ENCODE data around the gene TPK1.
"Not testable (repeated sequence)": the region's sequence is repeated elsewhere in the genome, so short reads cannot be mapped to it uniquely, and the experiment has no call there.

Gene TPK1

GRCh38 chr7:144596953-144597352, 238.9 kb downstream of the TPK1 start:
- DNase-seq: no peak

- DNase-seq: no peak
These were observed 241.3 kb downstream of the TPK1 start for GRCh38 chr7:144594580-144594979.

GRCh38 chr7:144588559-144589051, 247.2 kb downstream of the TPK1 start:
- no peak for DNase-seq

GRCh38 chr7:144587701-144588100, 248.2 kb downstream of the TPK1 start:
- DNase-seq: no peak

DNA sequence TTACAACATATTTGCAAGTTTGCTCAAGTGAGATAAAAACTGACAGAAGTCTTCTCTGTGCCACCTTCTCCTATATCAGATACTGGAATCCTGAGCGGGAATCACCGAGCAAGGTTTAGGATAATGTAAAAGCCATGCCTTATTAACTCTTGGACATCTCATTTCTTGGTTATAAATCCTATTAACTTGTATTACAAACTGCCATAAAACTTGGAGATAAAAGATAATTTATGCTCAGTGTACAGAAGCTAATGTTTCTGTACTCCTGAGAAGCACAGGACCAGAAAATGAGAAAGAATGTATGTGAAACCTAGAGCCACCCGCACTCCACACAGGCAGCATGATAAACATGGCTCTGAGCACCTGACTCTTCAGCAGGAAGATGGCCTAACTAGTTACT, 251.1 kb downstream of the TPK1 start:
- no peak for DNase-seq

GRCh38 chr7:144579687-144580086, 256.2 kb downstream of the TPK1 start:
- DNase-seq: no peak

- DNase-seq: no peak
These were observed 260.4 kb downstream of the TPK1 start for GRCh38 chr7:144575456-144575855.

GRCh38 chr7:144574753-144575152, 261.1 kb downstream of the TPK1 start:
- DNase-seq: not testable (repeated sequence)

DNA sequence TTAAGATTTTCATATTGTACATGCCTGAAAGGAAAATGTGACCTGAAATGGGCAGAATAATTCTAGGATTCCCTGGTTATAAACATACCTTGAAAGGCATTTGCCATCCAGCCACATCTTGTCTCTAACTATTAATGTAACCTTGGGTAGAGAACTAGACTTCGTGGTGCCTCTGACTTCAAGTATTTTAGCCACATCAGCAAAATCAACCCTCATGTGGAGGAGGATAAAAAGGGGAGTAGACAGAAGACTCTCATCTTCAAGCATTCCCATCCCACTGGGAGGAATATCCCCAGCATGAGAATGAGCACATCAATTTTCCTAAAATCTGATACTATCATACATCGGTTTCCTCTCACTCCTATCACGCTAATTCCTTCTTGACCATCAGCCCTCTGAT, 267.6 kb downstream of the TPK1 start:
- DNase-seq: no peak

DNA sequence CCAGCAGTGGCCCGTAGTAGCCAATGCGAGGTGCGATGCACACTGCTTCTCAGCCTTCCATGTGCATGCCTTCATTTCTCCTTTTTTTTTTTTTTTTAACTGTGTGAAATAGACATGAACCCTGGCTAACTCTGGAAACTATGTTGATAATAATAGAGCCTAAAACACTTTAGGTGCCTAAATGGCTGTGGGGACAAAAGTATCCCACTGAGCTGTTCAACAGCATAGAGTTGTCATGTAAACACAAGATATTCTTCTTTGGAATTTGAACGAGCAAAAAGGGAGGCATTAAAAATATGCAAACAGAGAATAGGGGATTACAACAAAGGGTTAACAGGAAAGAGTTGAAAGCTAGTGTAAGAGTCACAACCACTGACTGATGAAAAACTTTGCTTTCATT, 270.3 kb downstream of the TPK1 start:
- DNase-seq: no peak

- DNase-seq: no peak
These were observed 286.0 kb downstream of the TPK1 start for GRCh38 chr7:144549861-144550260.

GRCh38 chr7:144548556-144548955, 287.3 kb downstream of the TPK1 start:
- no peak for DNase-seq

DNA sequence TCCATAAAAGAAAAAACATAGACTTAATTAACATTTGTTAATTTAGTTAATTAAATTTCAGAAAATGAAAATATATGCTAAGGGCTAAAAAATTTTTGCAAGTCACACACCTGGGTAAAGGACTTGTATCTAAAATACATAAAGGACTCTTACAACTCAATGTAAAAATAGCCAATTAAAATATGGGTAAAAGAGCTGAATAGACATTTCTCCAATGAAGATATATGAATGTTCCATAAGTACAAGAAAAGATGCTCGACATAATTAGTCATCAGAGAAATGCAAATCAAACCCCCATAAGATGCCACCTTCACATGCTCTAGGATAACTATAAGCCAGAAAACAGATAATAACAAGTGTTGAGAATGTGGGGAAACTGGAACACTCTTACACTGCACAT, 288.0 kb downstream of the TPK1 start:
- no peak for DNase-seq

GRCh38 chr7:144546782-144547181, 289.1 kb downstream of the TPK1 start:
- DNase-seq: no peak

DNA sequence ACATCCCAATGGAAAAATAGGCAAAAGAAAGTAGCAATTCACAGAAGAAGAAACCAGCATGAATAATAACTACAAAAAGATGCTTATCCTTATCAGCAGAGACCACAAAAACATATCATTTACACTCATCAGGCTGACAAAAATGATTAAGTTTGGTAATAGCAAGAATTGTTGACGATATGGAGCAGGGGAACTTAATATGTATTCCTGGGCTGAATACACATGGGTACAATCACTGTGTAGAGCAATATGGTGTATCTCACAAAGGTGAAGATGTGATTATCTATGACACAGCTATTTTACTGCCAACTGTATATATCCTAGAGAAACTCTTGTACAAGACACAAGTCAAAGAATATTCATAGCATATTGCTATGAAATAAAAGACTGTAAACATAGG, 290.5 kb downstream of the TPK1 start:
- DNase-seq: no peak

- no peak for DNase-seq
These were observed 301.0 kb downstream of the TPK1 start for GRCh38 chr7:144534655-144535395.

GRCh38 chr7:144534196-144534595, 301.7 kb downstream of the TPK1 start:
- DNase-seq: no peak

DNA sequence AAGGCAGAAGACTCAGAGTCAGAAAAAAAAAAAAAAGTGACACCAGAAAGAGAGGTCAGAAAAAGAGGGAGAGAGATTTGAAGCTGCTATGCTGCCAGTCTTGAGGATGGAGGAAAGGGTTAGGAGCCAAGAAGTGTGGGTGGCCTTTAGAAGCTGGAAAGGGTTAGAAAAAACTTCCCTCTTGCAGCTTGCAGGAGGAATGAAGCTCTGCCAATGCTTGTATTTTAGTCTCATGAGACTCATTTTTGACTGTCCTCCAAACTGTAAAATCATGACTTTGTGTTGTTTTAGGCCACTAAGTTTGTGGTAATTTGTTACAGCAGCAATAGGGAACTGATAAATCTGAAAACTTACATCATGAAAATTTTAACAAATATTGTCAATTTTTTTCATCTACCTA, 304.7 kb downstream of the TPK1 start:
- no peak for DNase-seq

GRCh38 chr7:144529269-144529926, 306.5 kb downstream of the TPK1 start:
- DNase-seq: no peak

- no peak for DNase-seq
These were observed 307.3 kb downstream of the TPK1 start for GRCh38 chr7:144528536-144529045.

- no peak for DNase-seq
These were observed 308.8 kb downstream of the TPK1 start for GRCh38 chr7:144527051-144527471.

- DNase-seq: no peak
These were observed 309.9 kb downstream of the TPK1 start for GRCh38 chr7:144525956-144526355.

GRCh38 chr7:144524271-144524670, 311.6 kb downstream of the TPK1 start:
- no peak for DNase-seq

- DNase-seq: no peak
These were observed 312.2 kb downstream of the TPK1 start for GRCh38 chr7:144523621-144524020.
